H1 (cell line): ENCODE data around the gene TDRD6. TPM values are rescaled to one million over a fixed set of nuclear protein-coding genes. Genes with fewer than 3 reads are reported as not detected.

ENCODE experiments used
- RAD21 ChIP-seq, 2 experiments: IDR thresholded peaks in 1 of 2; conservative IDR thresholded peaks in 1 of 2; 2 replicates each; pipeline ENCODE4 v1.6.1; 2011; ENCODE audit warnings: low read depth in 2 of 2, low read length in 2 of 2, improper control_type of control experiment in 1 of 2, inconsistent platforms in 1 of 2, mild to moderate bottlenecking in 1 of 2, moderate library complexity in 1 of 2
- polyA plus RNA-seq, 7 experiments: library from polyadenylated mRNA; depleted of rRNA in 3 of 7; stranded (reverse) in 5 of 7; unstranded in 2 of 7; fragments of >200 nt in 5 of 7; fragments of 200-250 nt in 2 of 7; gene quantifications; 1 replicate in 5 of 7; 2 replicates in 1 of 7; 4 replicates in 1 of 7; pipeline versions ENCODE4 v1.2.1 to v1.2.3, GENCODE V29; 2011 to 2013; ENCODE audit warnings: missing spikeins in 2 of 7, mixed read lengths in 2 of 7
- total RNA-seq: library from RNA; stranded (reverse); fragmentation: NEBNext Ultra II Directional; extraction: Animal tissue kit (Norgen Biotek cat#: 25700); gene quantifications from 2 replicates; pipeline ENCODE4 v1.2.1, GENCODE V29; 2021

TDRD6 gene
- total and polyA plus RNA-seq, 2 of the 8 experiments (the other 6 are each of a cell fraction or from before 2014, with no cell fraction given) = 0.06 to 0.19 TPM

DNA sequence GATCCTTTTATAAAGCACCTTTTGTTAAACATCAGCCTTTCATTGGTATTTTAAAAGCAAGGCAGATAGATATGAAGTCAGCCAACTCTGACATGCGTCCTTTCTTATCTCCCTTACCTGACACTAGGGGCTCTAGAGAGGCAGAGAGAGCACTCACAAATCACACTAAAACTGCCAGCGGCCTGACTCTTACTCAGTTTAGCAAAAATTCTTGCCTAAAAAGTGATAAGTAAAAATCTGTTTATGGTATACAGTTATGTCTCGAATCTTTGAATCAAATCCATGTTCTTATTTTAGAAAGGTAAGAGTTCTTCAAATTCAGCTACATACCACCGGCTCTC is 10.4 kb upstream of the TDRD6 start (continued):
- TF ChIP-seq RAD21 (IDR thresholded peaks at IDR 0.05 in 1 of 2, conservative IDR thresholded peaks at IDR 0.05 in 1 of 2; ENCODE audit: low read depth in 2 of 2, low read length in 2 of 2) = peak; percentile 34 to 50; a peak in 3 of 4 replicates
